GM12891 (cell line): ENCODE measurements around the gene DNAI1.

Experiments used
- POLR2A ChIP-seq: IDR thresholded peaks from 2 replicates; pipeline ENCODE4 v1.6.1; 2011; ENCODE audit warnings: low read depth, low read length, control low read depth
- POLR2AphosphoS5 ChIP-seq: IDR thresholded peaks from 2 replicates; pipeline ENCODE4 v1.6.1; 2011; ENCODE audit warnings: low read depth, low read length, control low read depth
- POU2F2 ChIP-seq: IDR thresholded peaks from 2 replicates; pipeline ENCODE4 v1.6.1; 2011; ENCODE audit warnings: low read depth, mild to moderate bottlenecking, control low read depth, low read length, moderate library complexity
- SPI1 ChIP-seq: IDR thresholded peaks from 2 replicates; pipeline ENCODE4 v1.6.1; 2011; ENCODE audit warnings: low read depth, low read length, control low read depth
- TAF1 ChIP-seq: IDR thresholded peaks from 2 replicates; pipeline ENCODE4 v1.6.1; 2011; ENCODE audit warnings: low read depth, low read length, control low read depth

GRCh38 chr9:34419716-34420504 lies 38.7 kb upstream of the DNAI1 start:
- no peak for TF ChIP-seq POLR2AphosphoS5
- TF ChIP-seq SPI1: no peak
- TF ChIP-seq POLR2A: no peak
- TF ChIP-seq TAF1: no peak
- TF ChIP-seq POU2F2: no peak
